ENCODE measurements around the gene DIP2B.
A peak's percentile ranks its signal among the peaks of the same experiment; 100 is the strongest.
"Not testable (repeated sequence)": the region's sequence is repeated elsewhere in the genome, so short reads cannot be mapped to it uniquely, and the experiment has no call there.

DIP2B gene

DNA sequence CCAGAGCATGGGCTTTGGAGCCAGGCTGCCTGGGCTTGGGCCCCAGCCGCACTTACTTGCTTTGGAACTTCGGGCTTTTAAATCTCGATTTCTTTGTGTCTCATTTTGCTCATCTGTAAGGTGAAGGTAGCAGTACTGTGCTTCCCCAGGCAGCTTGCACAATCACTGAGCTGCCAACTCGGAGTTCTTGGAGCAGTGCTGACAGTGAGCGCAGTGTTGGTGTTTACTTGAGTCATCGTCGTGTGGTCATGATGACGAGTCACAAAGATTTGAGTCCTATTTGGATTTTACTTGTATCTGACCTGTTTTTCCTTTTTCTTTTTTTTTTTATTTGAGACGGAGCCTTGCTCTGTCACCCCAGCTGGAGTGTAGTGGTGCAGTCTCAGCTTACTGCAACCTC is 227.8 kb downstream of the DIP2B start:
- DNase-seq (ENCODE audit: low spot score): no peak

- no peak for DNase-seq (ENCODE audit: low spot score)
Measured at GRCh38 chr12:50733706-50734105, 228.9 kb downstream of the DIP2B start.

GRCh38 chr12:50734409-50735263 is 229.9 kb downstream of the DIP2B start:
- DNase-seq (ENCODE audit: low spot score): peak; percentile 69

- no peak for DNase-seq (ENCODE audit: low spot score)
Measured at GRCh38 chr12:50739611-50740010, 234.8 kb downstream of the DIP2B start.

GRCh38 chr12:50740307-50740706 is 235.5 kb downstream of the DIP2B start:
- no peak for DNase-seq (ENCODE audit: low spot score)

DNA sequence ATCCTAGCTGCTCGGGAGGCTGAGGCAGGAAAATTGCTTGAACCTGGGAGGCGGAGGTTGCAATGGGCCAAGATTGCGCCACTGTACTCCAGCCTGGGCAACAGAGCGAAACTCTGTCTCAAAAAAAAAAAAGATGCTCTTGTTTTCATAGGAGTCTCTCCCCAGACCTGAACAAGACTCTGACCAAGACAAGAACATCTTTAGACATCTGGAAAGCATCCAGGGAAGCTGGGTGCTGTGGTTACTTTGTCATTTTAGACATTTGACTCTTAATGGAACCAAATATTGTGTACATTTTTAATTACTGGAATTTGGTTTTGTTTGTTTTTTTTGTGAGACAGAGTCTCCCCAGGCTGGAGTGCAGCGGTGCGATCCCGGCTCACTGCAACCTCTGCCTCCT is 238.0 kb downstream of the DIP2B start:
- DNase-seq (ENCODE audit: low spot score): no peak

GRCh38 chr12:50745861-50746260 is 241.1 kb downstream of the DIP2B start:
- DNase-seq (ENCODE audit: low spot score): no peak

GRCh38 chr12:50746431-50746830 is 241.6 kb downstream of the DIP2B start:
- no peak for DNase-seq (ENCODE audit: low spot score)

- no peak for DNase-seq (ENCODE audit: low spot score)
Measured at GRCh38 chr12:50747817-50748216, 243.0 kb downstream of the DIP2B start.

- no peak for DNase-seq (ENCODE audit: low spot score)
Measured at GRCh38 chr12:50749459-50749882, 244.7 kb downstream of the DIP2B start.

DNA sequence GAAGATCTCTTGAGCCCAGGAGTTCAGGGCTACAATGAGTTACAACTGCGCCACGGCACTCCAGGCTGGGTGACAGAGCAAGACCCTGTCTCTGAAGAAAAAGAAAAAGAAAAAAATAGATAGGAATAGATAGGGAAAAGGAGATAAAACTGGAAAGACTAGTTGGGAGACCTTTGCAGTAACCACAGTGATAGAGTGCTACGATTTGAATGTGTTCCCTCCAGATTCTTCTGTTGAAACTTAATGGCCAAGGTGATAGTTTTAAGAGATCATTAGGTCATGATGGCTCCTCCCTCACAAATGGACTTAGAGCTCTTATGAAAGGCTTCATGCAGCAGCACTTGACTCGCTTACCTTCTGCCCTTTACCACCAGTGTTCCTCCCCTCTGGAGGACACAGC is 245.6 kb downstream of the DIP2B start:
- DNase-seq (ENCODE audit: low spot score): no peak

- no peak for DNase-seq (ENCODE audit: low spot score)
Measured at GRCh38 chr12:50751948-50752721, 247.3 kb downstream of the DIP2B start.

DNA sequence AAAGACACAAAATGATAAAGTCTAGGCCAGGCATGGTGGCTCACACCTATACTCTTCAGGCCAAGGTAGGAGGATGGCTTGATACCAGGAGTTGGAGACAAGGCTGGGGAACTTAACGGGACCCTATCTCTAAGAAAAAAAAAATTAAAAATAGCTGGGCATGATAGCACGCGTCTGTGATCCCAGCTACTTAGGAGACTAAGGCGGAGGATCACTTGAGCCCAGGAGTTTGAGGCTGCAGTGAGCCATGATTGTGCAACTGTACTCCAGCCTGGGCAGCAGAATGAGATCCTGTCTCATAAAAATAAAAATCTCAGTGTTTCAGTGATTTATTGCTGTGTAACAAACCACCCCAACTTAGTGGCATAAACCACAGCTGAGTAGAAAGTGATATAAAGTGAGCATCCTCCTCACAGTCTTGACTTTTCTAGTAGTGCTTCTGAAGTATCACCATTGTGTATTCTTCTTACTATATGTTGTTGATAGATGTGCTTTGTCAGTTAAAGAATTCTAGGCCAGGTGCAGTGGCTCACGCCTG is 248.5 kb downstream of the DIP2B start:
- no peak for DNase-seq (ENCODE audit: low spot score)

DNA sequence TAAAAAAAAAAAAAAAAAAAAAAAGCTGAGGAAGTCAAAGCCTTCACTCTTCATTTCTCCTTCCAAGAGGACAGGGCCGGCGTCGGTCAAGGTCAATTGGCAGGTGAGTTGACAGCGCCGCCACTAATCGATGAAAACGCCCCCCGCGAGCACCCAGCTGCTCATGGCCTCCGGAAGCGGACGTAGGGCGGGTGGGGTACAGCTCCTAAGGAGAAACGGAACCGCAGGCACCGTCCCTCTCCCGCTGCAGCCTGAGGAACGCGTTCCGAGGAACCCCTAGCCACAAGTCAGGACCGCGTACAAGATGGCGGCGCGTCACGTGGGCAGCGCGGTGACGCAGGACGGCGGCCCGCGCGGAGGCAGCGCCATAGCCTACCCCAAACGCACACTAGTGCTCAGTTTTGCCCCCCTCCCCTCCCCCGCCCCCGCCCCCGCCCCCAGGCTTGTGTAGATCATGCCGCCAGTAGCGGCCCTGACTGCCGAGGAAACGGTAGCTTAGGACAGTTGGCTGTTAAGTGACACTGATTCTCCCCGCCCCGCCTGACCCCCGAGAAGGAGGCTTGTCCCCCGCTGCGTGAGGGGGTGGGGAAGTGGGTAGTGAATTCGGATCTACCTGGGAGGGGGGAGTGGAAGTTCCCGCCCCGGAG is 259.0 kb downstream of the DIP2B start, which contains the start of gene ATF1:
ATF1 (plus strand) TSS at position 463 of the 647 bp plus-strand sequence. CDS start 16,045 bp downstream, outside the sequence.
- peak; percentile 96 for DNase-seq (ENCODE audit: low spot score)

- DNase-seq (ENCODE audit: low spot score): peak; percentile 93
Measured at GRCh38 chr12:50764286-50765094, 259.7 kb downstream of the DIP2B start.

DNA sequence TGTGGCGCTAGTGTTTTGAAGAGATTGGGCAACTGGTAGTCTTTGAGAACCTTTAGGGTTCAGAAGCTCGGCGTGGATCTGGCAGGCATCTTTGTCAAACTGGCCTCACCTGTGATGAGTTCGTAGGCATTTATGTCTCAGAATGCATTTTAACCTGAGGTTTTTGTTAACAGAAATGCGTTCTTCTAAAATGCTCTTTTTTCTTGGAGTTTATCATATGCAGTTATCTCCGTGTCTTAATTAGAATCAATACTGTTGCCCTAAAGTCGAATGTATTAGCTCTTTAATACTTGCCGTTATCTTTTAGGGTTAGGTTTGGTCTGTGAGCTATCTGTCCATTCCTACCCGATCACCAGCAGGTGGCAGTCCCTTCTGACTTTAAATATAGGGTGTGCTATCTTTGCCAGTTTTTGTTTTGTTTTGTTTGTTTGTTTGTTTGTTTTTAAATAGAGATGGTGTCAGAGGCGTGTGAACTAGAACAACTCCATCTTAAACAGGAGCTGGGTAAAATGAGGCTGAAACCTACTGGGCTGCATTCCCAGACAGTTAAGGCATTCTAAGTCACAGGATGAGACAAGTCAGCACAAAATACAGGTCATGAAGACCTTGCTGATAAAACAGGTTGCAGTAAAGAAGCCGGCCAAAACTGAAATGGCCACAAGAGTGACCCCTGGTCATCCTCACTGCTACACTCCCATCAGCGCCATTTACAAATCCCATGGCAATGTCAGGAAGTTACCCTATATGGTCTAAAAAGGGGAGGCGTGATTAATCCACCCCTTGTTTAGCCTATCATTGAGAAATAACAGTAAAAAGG is 260.5 kb downstream of the DIP2B start:
- DNase-seq (ENCODE audit: low spot score): peak; percentile 62

DNA sequence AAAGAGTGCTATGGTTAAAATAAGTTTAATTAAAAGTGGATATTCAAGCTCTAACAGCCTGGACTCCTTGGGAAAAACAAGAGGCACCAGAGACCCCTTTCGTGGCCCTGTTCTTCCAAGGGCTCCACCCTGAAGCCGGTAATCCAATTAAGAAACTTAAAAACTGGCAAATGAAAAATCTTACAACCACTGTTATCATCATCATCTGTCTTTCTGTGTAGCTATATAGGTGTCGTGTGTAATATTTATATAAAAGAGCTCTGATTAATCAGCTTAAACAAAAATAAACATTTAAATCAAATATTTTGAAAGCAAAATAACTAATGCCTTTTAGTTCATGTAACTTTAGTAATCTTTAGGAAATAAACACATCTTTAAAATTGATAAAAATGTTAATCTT is 263.6 kb downstream of the DIP2B start:
- no peak for DNase-seq (ENCODE audit: low spot score)

DNA sequence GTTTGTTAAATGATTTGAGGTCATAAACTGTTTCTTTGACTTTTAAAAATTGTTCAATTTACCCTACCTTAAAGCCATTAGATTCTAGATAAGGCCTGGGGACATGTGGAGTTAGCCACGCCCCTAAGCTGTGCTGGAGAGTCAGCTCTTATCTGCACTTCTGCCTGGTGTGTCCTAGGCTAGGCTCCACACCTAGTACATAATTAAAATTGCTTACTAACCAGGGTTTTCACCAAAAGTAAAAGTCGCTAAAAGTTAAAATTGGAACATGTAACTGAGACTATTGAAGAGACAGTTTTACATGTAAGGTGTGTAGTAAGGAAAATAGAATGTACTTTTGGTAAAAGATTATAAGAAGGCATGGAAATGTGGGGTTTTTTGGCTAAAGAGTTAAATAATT is 264.0 kb downstream of the DIP2B start:
- DNase-seq (ENCODE audit: low spot score): not testable (repeated sequence)

DNA sequence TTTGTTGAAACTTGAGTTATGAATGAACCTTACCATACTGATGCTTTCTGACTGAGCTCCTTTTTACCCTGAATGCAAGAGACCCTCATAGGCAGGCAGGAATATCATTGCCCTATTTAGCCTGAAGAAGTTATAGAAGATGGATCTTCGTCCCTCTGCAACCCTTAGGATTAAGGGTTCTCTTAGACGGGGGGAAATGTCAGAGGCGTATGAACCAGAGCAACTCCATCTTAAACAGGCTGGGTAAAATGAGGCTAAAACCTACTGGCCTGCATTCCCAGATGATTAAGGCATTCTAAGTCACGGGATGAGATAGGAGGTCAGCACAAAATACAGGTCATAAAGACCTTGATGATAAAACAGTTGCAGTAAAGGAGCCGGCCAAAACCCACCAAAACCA is 266.6 kb downstream of the DIP2B start:
- DNase-seq (ENCODE audit: low spot score): no peak

GRCh38 chr12:50772470-50772869 is 267.7 kb downstream of the DIP2B start:
- DNase-seq (ENCODE audit: low spot score): no peak

- DNase-seq (ENCODE audit: low spot score): no peak
Measured at GRCh38 chr12:50772877-50773276, 268.1 kb downstream of the DIP2B start.

All from D341Med (cell line).